NCI-H1436 treated with DMSO at 0.1 percent for 48 hours (cell line): Measurements from ENCODE around the gene NPSR1.
"Not testable (repeated sequence)": the region's sequence is repeated elsewhere in the genome, so short reads cannot be mapped to it uniquely, and the experiment has no call there.

Source experiments
- DNase-seq: peaks from one replicate; lab custom pipeline; 2025; lab: John Stamatoyannopoulos, UW

Gene NPSR1, protein sequence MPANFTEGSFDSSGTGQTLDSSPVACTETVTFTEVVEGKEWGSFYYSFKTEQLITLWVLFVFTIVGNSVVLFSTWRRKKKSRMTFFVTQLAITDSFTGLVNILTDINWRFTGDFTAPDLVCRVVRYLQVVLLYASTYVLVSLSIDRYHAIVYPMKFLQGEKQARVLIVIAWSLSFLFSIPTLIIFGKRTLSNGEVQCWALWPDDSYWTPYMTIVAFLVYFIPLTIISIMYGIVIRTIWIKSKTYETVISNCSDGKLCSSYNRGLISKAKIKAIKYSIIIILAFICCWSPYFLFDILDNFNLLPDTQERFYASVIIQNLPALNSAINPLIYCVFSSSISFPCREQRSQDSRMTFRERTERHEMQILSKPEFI

GRCh38 chr7:34657632-34658268 lies at the start of gene NPSR1:
TSS of gene NPSR1 (plus strand) at chr7:34658218. CDS start at chr7:34658413, 195 bp downstream.
- no peak for DNase-seq

GRCh38 chr7:34612661-34613060 lies 45.4 kb upstream of the NPSR1 start:
- DNase-seq = no peak

DNA sequence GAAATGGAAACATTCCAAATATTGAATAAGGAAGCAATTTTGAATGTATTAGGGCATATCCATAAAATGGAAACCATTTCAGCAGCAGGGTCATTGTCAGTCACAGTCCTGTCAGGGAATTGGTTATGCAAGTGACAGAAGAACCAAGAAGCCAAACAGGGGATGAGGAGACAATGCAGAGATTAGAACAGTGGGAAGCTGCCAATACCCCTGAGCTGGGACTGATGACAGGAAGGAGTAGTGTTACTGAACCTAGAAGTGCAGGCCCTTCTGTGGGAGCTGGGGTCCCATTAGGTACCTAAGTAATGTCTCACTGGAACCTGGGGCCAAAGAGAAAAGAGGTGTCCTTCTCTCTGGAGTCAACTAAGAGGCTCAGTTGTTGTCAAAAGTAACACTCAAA lies 37.6 kb upstream of the NPSR1 start:
- DNase-seq = no peak

DNA sequence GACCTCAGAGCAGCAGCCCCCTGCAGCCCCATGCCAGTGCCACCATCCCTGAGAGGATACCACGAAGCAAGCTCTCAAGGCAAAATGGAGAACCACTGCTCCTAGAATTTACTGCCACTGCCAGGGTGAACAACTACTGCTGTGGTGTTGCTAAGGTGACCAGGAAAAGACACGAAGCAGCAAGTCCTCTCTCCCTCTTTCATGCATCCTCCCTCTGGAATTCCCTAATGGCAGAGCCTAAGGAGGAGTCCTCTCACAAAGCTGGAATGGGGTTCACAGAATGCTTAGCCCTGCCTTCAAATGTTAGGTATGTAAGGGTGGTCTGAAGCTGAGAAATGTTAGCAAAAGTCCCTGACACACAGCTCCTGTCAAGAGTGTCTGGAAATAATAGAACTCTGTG lies 35.8 kb upstream of the NPSR1 start:
- no peak for DNase-seq

GRCh38 chr7:34622771-34623250 lies 35.2 kb upstream of the NPSR1 start:
- no peak for DNase-seq

DNA sequence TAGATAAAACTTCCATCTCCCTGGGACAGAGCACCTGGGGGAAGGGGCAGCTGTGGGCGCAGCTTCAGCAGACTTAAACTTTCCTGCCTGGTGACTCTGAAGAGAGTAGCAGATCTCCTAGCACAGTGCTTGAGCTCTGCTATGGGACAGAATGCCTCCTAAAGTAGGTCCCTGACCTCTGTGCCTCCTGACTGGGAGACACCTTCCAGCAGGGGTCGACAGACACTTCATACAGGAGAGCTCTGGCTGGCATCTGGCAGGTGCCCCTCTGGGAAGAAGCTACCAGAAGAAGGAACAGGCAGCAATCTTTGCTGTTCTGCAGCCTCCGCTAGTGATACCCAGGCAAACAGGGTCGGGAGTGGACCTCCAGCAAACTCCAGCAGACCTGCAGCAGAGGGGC lies 29.4 kb upstream of the NPSR1 start:
- not testable (repeated sequence) for DNase-seq

DNA sequence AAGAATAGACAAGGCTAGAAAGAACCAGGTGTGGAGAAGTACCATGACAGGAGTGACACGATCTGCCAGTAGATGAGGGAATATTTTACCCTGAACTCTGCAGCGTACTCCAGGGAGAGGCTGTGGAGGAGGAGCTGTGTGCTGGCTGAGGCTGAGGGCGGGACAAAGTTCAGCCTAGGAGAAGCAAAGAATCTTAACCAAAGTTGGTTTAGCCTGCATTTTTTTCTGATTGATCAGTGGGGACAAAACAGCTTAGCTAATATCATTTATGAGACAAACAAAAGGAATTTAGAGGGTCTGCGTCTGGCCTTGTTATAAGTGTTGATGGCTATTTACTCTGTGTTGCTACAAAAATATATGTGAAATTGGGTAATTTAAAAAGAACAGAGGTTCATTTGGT lies 5.2 kb upstream of the NPSR1 start:
- no peak for DNase-seq

DNA sequence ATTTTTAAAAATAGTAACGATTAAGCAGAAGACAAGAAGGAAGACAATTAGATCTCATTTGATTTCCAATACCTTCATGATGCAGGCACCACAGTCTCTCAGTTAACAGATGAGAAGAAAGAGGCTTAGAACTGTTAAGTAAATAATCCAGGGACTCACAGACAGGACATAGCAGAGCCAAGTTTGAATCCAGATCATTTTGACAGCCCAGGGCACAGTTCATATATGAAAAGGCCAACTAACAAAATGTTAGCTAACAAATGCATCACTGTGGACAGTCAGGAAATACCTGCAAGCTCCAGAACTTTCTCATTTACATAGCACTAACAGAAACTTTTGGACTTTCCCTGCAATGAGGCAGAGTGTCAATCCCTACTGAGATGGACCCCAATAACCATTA lies 4.2 kb upstream of the NPSR1 start:
- no peak for DNase-seq

DNA sequence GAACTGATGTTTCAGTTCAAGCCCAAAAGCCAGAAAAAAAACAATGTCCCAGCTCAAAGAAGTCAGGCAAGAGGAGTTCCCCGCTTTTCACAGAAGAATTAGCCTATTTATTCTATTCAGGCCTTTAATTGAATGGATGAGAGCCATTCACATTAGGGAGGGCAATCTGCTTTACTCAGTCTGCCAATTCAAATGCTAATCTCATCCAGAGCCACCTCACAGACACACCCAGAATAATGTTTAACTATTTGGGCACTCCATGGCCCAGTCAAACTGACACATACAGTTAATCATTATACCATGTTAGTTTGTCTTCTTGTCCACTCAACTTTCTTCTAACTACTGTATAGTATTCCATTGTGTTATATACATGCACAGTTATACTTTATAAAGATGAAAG lies 2.6 kb upstream of the NPSR1 start:
- DNase-seq = no peak

GRCh38 chr7:34656041-34656440 lies 2.0 kb upstream of the NPSR1 start:
- no peak for DNase-seq

DNA sequence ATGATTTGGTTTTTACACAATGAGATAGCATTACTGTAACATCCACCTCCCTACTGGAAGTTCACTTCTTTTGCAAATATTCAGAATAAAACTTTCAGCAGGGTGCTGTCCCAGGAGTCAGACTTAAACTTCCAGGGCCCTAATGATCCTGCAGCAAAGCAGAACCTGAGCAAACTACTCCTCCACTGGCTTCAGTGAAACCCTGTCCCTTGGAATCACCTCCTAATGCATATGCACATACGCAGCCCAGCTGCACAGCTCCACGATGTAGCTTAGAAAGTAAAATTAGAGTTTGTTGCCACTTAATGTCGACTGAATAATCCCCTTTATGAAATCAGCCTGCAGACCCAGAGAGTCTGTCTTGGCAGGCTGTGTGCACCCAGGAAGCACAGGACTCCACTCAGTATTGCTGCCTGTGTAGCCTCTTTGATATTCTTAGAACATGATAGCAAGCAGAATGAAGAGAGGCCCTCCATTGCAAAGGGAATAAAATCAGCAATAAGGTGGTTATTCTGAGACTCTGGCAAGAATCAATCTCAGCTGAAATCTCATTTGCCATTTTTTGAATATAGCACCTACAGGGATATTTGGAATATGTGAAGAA lies 1.6 kb downstream of the NPSR1 start:
- DNase-seq = no peak

- DNase-seq = no peak
These were observed 4.2 kb downstream of the NPSR1 start for GRCh38 chr7:34662058-34662708.

- DNase-seq = no peak
These were observed 6.7 kb downstream of the NPSR1 start for GRCh38 chr7:34664755-34665154.

DNA sequence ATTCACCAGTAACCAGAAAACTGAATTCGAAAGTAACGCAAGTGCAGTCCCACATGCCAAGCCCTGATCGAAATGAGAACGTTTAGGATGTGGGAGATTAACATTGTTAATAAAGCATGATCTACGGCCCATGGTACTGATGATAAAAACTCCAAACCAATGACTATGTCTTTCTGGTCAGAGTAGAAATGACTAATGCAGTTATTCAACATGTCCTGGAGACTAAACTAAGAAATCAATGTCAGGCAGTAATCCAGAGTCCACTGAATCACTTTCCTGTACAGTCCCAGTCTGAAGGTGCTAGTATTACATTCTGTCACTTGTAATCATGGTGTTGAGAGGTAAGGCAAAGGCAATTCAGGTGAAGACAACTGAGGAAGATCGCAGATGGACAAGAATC lies 14.4 kb downstream of the NPSR1 start:
- no peak for DNase-seq

DNA sequence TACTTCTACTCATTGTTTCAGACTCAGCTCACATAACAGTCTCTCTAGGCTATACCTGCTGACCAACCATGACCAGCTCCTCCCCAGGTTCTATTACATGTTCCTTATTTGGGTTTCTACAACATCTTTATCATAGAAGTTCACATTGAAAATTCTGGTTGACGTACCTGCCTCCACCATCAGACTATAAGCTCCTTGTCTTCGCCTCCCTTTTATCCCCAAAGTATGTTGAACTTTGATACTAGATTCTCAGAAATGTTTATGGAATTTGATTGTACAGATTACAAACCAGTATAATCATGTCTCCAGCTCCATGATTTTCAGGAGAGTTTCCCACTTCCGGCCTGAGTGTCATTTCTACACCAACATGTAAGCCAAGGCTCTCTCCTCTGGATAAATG lies 15.0 kb downstream of the NPSR1 start:
- no peak for DNase-seq

DNA sequence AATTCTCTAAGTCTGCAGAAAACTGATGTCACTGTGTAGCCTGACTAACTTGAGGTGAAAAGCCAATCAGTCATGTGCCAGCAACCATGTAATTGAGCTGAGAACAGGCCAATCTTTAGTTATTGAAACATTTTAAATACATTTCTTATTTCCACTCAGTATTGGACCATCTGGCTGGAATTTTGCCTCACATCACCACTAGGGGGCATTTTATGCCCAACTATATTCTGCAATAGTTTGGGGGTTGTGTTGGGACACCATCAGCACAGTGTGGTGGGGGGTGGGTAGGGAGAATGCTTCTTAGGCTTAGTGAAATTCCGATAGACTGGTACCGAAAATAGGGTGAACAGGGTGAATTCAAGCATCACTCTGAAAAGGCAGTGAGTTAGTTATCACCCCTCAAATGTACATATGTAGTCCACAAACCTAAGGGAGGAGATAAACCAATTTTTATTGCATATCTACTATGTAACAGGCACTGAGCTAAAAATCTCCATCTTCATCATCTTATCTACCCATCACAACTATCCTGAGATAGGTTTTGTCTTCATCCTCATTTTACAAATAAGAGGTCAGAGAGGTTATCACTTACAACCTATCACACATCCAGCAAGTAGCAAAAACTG lies 17.8 kb downstream of the NPSR1 start:
- no peak for DNase-seq

- no peak for DNase-seq
These were observed 19.5 kb downstream of the NPSR1 start for GRCh38 chr7:34677491-34677890.

DNA sequence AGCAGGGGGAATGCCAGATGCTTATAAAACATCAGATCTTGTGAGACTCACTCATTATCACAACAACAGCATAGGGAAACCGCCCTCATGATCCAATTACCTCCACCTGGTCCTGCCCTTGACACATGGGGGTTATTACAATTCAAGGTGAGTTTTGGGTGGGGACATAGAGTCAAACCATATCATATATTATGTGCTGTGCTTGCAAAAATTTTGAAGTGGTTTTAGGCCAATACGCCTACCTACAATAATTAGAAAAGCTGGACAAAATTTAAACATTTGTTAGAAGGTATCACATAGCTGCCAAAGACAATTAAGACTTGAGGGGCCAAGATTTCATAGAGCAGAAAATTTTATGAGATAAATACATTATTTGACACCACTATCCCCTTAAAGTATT lies 29.5 kb downstream of the NPSR1 start:
- DNase-seq = no peak

- DNase-seq = no peak
These were observed 38.4 kb downstream of the NPSR1 start for GRCh38 chr7:34696415-34696814.

- no peak for DNase-seq
These were observed 51.8 kb downstream of the NPSR1 start for GRCh38 chr7:34709771-34710170.

GRCh38 chr7:34718867-34719266 lies 60.8 kb downstream of the NPSR1 start:
- no peak for DNase-seq

GRCh38 chr7:34719636-34720035 lies 61.6 kb downstream of the NPSR1 start:
- DNase-seq = no peak
